Esophagus muscularis mucosa (tissue), 3 donors: ENCODE results near the gene TNIP3.

Experiments used
- CTCF ChIP-seq, 3 experiments: fragments of 200-600 bp in 2 of 3; fragments of 450-650 bp in 1 of 3; sonication (generic) in 2 of 3; IDR thresholded peaks; one replicate each; pipeline ENCODE4 v1.5.1; 2017 to 2019; ENCODE audit warnings: antibody characterized with exemption in 3 of 3, mild to moderate bottlenecking in 2 of 3, moderate library complexity in 1 of 3
- EP300 ChIP-seq: sonication (generic); formaldehyde crosslinking; IDR thresholded peaks from one replicate; pipeline ENCODE4 v1.6.1; 2017; ENCODE audit warnings: antibody characterized with exemption

DNA sequence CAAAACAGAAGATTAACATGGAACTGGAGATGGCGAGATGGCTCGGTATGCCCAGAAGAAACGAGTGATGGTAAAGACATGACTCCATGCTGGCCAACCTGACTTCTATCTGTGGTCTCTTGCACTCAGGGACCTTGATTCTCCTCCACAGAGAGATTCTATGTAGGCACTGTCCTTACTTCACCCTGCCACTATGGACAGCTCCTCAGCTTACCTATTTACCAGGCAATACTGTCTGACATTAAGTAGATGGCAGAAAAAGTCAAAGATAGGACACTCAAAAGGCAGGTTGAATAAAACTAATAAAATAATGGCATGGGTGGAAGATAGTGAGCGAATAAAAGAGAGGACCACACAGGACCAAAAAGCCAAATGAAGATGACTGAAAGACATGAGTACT lies 56.6 kb downstream of the TNIP3 start:
- TF ChIP-seq CTCF (IDR thresholded peaks at IDR 0.05) = no peak
- no peak for TF ChIP-seq EP300
